HG03342 (cell line): ENCODE results near the gene MARS1.
"Not testable (repeated sequence)": the region's sequence is repeated elsewhere in the genome, so short reads cannot be mapped to it uniquely, and the experiment has no call there.

Experiments
- ATAC-seq: cut with Tn5 transposase; IDR thresholded peaks from one replicate; pipeline ENCODE4 v1.9.1; 2021; ENCODE audit warnings: mild to moderate bottlenecking, moderate library complexity; ENCODE audit not compliant: unreplicated experiment

MARS1 gene

DNA sequence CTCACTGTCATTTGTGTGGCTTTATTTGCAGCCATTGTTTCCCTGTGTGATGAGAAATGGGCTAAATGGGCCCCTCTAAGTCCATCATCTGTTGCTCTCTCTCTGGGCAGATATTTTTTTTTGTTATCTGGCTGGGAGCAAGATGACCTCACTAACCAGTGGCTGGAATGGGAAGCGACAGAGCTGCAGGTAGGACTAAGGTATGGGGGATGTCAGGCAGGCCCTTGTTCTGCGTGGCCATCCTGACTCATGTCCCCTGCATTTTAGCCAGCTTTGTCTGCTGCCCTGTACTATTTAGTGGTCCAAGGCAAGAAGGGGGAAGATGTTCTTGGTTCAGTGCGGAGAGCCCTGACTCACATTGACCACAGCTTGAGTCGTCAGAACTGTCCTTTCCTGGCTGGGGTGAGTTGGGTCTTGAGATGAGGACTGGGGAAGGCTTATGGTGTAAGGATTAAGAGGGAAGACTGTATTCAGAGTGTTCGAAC lies 1.3 kb downstream of the MARS1 start:
- ATAC-seq = no peak

DNA sequence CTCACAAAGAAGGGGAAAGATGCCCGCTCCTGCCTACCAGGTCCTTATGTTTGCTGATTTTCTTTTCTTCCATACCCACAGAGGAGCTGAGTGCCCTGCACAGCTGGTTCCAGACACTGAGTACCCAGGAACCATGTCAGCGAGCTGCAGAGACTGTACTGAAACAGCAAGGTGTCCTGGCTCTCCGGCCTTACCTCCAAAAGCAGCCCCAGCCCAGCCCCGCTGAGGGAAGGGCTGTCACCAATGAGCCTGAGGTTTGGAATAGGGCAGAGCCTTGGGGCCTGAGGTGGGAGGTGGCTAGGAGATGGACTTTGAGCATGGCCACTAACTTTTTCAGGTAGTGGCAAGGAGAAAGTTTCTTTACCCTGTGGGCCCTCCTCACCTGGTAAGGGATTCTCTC lies 2.3 kb downstream of the MARS1 start:
- no peak for ATAC-seq

DNA sequence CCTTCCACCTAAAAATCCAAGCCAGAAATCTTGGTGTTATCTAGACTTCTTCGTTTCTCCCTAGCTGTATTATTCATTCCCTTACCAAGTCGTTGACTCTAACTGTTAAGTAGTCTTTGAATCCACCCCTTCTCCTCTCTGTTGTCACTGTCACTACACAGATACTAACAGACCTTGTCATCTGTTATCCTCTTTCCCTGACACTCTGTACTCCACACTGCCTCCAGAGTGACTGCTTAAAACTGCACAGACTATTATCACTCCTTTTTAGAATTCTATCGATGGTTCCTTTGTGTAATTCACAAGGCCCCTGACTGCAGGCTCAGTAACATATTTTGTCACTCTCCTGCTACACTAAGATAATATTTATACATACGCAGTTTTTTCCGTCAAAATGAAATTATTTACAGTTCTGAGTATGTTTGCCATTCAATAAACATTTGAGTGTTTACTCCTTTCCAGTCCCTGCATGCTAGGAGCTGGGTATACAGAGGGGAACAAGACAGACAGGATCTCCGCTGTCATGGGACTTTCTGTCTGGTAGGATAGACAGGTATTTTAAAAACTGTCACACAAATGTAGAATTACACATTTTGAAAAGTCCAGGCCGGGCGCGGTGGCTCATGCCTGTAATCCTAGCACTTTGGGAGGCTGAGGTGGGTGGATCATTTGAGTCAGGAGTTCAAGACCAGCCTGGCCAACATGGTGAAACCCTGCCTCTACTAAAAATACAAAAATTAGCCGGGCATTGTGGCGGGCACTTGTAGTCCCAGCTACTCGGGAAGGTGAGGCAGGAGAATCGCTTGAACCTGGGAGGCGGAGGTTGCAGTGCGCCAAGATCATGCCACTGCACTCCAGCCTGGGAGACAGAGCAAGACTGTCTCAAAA lies 3.8 kb downstream of the MARS1 start:
- ATAC-seq = no peak

DNA sequence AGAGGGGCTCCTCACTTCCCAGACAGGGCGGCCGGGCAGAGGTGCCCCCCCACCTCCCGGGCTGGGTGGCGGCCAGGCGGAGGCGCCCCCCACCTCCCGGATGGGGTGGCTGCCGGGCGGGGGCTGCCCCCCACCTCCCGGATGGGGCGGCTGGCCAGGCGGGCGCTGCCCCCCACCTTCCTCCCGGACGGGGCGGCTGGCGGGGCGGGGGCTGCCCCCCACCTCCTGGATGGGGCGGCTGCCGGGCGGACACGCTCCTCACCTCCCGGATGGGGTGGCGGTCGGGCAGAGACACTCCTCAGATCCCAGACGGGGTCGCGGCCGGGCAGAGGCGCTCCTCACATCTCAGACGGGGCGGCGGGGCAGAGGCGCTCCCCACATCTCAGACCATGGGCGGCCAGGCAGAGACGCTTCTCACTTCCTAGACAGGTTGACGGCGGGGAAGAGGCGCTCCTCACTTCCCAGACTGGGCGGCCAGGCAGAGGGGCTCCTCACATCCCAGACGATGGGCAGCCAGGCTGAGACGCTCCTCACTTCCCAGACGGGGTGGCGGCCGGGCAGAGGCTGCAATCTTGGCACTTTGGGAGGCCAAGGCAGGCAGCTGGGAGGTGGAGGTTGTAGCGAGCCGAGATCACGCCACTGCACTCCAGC lies 7.3 kb downstream of the MARS1 start:
- ATAC-seq = not testable (repeated sequence)

DNA sequence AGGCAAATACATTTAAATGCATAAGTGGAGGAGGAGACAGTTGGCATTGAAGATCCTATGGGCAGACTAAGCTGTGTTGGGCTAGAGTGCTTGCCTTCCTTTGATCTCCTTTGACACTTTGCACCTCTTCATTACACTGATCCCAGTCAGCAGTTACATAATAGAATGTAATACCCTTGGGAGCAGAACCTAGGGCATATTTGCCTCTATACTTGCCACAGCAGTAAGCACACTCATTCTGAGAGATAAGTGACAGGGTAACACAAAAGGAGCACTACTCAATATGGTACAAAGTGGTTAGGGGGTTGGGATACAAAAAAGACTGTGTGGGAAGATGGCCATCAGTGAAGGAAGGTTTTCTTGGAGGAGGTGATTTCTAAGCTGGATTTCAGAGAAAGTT lies 9.0 kb downstream of the MARS1 start:
- ATAC-seq = no peak

DNA sequence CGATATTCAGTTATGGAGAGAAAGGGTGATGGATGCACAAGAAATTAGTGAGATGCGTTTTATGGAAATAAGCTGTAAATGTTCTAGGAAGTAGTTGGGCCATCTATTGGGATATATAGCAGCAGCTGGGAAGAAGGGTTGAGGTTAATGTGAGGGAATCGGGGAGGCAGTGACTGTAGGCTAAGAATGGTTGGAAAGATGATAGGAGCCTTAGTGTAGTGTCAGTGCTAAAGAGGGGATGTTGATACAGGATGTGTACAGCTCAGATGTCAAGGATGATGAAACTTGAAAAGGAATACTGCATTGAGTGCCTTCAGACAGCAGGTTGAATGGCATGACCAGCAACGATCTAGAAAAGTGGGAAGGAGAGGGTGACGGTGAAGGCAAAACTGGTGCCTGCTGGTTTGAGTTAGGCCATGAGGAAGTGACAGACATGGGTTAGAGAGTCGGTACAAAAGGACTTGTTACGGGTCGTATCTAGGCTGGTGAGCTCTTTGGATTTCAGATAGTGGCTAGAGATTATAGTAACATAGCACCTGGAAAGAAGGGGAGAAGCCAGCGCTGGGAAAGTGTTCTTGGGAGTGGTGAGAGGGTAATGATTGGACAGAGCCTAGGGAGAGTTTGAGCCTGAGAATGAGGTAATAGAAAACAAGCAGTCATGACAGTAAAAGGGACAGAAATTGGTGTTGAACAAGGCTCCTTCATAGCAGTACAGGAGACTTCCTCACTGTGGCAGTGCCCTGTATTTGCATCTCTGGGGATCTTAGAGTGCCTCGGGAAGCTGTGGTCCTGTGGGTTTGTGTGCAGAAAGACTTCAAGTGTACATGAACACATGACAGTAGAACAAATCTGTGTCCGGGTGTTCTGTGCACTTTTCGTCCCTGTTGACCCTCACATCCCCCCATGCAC lies 9.6 kb downstream of the MARS1 start:
- ATAC-seq = no peak

DNA sequence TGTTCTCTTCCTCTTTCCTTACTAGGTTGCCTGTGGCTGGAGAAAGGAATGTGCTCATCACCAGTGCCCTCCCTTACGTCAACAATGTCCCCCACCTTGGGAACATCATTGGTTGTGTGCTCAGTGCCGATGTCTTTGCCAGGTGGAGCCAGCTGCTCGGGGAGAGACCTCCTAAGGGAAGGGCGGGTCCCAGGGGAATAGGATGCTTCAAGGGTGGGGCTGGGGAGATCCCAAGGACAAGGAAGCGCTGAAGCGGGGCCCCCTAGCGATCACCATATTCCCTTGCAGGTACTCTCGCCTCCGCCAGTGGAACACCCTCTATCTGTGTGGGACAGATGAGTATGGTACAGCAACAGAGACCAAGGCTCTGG lies 10.2 kb downstream of the MARS1 start:
- ATAC-seq = no peak

DNA sequence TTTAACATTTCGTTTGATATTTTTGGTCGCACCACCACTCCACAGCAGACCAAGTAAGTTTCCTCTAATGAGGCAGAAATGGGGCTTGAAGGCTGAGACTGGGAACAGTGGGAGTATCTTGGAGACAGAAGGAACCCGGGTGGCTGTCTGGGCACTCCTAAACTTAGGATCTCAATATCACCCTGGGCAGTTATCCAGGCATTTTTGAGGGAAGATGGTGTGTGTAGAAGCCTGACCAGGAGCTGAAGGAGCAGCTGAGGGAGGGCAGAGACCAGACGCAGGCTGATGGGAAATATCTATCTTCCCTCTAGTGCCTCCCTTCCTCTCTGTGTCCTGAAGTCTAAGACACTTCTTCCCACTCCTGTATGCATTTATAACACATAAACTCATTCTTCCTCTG lies 10.7 kb downstream of the MARS1 start:
- ATAC-seq = no peak

DNA sequence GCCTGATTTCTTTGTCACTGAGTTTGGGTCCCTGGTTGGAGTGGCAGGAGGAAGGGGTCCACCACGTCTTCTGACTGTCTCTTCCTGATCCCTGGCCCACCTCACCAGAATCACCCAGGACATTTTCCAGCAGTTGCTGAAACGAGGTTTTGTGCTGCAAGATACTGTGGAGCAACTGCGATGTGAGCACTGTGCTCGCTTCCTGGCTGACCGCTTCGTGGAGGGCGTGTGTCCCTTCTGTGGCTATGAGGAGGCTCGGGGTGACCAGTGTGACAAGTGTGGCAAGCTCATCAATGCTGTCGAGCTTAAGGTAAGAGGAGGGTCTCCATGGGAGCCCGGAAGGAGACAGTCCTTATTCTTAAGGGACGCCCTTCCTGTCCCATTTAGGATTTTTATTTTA lies 12.3 kb downstream of the MARS1 start:
- no peak for ATAC-seq

DNA sequence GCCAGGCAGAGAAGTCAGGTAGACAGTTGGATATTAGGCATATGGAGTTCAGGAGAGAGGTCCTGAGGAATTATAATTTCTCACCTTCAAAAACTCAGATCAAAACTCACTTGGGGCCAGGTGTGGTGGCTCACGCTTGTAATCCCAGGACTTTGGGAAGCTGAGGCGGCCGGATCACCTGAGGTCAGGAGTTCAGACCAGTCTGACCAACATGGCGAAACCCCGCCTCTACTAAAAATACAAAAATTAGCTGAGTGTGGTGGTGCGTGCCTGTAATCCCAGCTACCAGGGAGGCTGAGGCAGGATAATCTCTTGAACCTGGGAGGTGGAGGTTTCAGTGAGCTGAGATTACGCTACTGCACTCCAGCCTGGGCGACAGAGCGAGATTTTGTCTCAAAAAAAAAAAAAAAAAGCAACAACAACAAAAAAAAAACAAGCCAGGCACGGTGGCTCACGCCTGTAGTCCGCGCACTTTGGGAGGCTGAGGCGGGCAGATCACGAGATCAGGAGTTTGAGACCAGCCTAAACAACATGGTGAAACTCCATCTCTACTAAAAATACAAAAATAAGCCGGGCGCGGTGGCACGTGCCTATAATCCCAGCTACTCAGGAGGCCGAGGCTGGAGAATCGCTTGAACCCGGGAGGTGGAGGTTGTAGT lies 14.6 kb downstream of the MARS1 start:
- not testable (repeated sequence) for ATAC-seq

DNA sequence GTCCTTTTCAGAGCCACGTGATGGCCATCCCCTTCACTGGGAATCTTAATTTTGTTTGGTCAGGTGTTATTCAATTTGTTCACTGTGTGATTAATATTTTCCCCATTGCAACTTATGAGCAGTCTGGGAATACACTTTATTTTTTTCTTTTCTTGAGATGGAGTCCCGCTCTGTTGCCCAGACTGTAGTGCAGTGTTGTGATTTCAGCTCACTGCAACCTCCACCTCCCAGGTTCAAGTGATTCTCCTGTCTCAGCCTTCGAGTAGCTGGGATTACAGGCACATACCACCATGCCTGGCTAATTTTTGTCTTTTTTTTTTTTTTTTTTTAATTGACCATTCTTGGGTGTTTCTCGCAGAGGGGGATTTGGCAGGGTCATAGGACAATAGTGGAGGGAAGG lies 18.7 kb downstream of the MARS1 start:
- not testable (repeated sequence) for ATAC-seq

DNA sequence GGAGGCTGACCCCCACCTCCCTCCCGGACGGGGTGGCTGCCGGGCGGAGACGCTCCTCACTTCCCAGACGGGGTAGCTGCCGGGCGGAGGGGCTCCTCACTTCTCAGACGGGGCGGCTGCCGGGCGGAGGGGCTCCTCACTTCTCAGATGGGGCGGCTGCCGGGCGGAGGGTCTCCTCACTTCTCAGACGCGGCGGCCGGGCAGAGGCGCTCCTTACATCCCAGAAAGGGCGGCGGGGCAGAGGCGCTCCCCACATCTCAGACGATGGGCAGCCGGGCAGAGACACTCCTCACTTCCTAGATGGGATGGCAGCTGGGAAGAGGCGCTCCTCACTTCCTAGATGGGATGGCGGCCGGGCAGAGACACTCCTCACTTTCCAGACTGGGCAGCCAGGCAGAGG lies 19.9 kb downstream of the MARS1 start:
- not testable (repeated sequence) for ATAC-seq

DNA sequence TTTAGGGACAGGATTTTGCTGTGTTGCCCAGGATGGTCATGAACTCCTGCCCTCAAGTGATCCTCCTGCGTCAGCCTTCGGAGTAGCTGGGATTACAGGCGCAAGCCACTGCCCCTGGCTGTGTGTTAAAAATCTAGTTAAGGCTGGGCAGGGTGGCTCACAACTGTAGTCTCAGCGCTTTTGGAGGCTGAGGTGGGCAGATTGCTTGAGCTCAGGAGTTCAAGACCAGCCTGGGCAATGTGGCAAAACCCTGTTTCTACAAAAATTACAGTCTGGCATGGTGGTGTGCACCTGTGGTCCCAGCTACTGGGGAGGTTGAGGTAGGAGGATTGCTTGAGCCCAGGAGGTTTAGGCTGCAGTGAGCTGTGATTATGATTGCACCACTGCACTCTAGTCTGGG lies 23.3 kb downstream of the MARS1 start:
- no peak for ATAC-seq

DNA sequence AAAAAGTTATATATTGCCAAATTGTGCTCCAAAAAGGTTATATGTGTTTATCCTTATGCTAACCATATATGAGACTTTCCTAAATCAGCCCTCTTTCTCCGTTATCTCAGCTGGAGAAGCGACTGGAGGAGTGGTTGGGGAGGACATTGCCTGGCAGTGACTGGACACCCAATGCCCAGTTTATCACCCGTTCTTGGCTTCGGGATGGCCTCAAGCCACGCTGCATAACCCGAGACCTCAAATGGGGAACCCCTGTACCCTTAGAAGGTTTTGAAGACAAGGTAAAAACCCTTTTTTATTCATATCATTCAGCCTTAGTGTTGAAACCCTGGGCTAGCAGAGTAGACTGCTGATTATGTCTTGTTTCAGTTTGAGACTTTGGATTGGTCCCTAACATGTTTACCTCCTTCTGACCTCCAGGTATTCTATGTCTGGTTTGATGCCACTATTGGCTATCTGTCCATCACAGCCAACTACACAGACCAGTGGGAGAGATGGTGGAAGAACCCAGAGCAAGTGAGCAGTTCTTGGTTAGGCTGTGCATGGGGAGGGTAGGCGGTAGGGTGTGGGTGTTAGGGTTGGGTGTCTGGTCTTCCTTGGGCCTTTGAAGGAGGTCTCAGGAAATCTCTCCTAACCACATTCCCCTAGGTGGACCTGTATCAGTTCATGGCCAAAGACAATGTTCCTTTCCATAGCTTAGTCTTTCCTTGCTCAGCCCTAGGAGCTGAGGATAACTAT lies 23.9 kb downstream of the MARS1 start:
- ATAC-seq = no peak

DNA sequence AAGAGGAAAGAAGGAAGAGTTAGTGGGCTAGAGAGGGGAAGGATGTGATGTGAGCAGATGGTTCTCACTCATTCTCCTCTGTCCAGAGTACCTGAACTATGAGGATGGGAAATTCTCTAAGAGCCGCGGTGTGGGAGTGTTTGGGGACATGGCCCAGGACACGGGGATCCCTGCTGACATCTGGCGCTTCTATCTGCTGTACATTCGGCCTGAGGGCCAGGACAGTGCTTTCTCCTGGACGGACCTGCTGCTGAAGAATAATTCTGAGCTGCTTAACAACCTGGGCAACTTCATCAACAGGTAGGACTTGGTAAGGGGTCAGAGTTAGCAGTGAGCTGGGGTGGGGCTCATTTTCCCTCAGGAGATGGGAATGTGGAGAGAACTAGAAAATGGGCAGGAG lies 24.8 kb downstream of the MARS1 start:
- ATAC-seq = no peak

DNA sequence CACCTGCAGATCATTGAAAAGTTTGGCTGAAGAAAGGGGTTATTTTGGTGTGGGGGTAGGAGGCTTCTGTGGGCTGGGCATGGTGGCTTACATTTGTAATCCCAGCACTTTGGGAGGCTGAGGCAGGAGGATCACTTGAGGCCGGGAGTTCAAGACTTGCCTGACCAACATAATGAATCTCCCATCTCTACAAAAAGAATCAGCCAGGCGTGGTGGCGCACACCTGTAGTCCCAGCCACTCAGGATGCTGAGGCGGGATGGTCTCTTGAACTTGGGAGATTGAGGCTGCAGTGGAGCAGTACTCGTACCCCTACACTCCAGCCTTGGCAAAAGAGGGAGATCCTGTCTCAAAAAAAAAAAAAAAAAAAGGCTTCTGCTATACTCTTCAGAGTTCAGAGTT lies 25.4 kb downstream of the MARS1 start:
- ATAC-seq = no peak

DNA sequence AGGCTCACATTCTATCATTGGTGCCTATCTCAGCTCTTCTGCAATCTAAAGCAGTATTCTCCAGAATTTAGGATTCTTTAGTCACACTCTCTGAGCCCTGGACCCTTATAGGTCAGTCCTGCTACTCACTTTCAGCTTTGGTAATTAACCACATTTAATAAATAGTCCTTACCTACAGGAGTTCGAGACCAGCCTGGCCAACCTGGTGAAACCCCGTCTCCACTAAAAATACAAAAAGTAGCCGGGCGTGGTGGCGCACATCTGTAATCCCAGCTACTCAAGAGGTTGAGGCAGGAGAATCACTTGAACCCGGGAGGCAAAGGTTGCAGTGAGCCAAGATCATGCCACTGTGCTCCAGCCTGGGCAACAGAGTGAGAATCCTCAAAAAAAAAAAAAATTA lies 25.8 kb downstream of the MARS1 start:
- ATAC-seq = not testable (repeated sequence)

DNA sequence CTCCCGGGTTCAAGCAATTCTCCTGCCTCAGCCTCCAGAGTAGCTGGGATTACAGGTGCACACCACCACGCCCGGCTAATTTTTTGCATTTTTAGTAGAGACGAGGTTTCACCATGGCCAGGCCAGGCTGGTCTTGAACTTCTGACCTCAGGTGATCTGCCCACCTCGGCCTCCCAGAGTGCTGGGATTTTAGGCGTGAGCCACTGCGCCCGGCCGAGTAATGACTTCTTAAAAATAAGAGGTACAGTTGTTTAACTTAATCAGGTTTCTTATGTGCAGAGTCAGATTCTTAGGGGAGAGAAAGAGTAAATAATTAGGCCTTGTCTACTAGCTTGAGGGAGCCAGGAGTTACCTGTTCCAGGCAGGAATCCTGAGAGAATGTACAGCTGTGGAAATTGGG lies 26.4 kb downstream of the MARS1 start:
- ATAC-seq = not testable (repeated sequence)

DNA sequence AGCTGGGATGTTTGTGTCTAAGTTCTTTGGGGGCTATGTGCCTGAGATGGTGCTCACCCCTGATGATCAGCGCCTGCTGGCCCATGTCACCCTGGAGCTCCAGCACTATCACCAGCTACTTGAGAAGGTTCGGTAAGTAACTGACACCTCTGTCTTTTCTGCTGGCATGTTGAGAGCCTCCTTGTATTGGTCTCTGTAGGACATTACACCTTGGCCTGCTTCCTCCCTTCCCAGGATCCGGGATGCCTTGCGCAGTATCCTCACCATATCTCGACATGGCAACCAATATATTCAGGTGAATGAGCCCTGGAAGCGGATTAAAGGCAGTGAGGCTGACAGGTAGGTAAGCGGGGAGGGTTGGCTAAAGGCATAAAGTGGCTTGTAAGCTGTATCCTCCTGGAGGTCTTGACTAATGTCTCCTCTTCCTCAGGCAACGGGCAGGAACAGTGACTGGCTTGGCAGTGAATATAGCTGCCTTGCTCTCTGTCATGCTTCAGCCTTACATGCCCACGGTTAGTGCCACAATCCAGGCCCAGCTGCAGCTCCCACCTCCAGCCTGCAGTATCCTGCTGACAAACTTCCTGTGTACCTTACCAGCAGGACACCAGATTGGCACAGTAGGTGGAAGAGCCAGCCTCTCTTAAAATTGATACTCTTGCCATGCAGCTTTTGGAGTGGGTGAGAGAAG lies 27.0 kb downstream of the MARS1 start:
- no peak for ATAC-seq
